Measurements from ENCODE around the gene LAMB3.

The LAMB3 gene

DNA sequence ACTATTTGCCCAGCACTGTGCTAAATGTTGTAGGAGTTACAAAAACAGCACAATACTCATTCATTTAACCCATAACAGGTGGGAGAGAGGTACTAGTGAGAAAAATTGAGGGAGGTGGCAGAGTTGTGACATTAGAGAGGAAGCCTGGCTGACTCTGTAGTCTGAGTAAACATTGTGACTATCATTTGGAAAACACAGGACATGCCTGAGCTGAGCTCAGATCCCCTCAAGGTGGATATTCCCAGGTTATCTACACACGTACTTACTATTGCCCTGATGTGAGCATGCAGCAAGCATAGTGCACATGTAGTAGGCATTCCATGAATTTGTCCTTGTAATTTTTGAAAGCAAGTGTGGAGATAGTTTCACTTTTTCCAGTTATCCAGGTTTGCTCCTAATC, 57.8 kb downstream of the LAMB3 start:
- TF ChIP-seq CTCF (conservative IDR thresholded peaks at IDR 0.05; ENCODE audit: low read length), result no peak
- no peak overlapping the region for H3K4me3 ChIP-seq (ENCODE audit: low read length)
- DNase-seq (ENCODE audit: low read depth), result no peak

- TF ChIP-seq CTCF (conservative IDR thresholded peaks at IDR 0.05; ENCODE audit: low read length), result no peak
- H3K4me3 ChIP-seq (ENCODE audit: low read length), result no peak overlapping the region
- DNase-seq (ENCODE audit: low read depth), result no peak
These were observed 58.5 kb downstream of the LAMB3 start for GRCh38 chr1:209593747-209594146.

- H3K4me3 ChIP-seq (ENCODE audit: low read length), result no peak overlapping the region
- DNase-seq (ENCODE audit: low read depth), result no peak
- TF ChIP-seq CTCF (conservative IDR thresholded peaks at IDR 0.05; ENCODE audit: low read length), result peak; percentile 56
These were observed 61.8 kb downstream of the LAMB3 start for GRCh38 chr1:209590405-209590804.

DNA sequence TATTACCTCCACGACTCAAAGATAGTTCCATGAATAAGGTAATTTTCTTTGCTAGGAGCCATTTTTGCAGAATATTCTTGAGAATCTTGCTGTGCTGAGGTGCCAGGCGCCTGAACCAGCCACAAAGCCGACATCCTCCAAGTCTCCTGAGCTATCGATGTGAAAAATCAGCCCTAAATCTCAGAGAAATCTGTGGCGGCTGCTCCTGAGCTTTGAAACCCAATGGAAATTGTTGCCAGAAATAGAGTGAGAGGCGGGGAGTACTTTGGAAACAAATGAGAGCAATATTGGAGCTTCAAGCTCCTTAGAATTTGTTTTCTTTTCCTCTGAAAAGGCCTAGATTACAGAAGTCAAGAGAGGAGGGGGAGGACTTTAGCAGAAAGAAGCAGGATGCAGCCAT, 62.4 kb downstream of the LAMB3 start:
- TF ChIP-seq CTCF (conservative IDR thresholded peaks at IDR 0.05; ENCODE audit: low read length), result no peak
- no peak overlapping the region for H3K4me3 ChIP-seq (ENCODE audit: low read length)

DNA sequence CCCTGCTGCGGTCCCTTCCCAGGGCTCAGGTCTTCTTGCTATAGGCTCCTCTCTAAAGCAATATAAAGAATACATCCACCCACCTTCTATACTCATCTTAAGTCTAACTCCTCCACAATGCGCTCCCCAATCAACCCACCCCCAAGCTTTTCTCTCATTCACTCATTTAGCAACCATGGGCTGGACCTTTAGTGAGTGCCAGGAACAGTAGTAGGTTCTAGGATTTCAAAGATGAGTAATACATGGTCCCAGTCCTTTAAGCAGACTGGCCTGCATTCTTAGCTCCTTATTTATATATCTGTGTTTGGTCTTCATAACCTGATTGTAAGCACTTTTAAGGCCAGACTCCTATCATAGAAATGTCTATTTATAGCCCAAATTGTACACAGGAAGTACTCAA, 62.8 kb downstream of the LAMB3 start:
- no peak overlapping the region for H3K4me3 ChIP-seq (ENCODE audit: low read length)
- TF ChIP-seq CTCF (conservative IDR thresholded peaks at IDR 0.05; ENCODE audit: low read length), result no peak
- no peak for DNase-seq (ENCODE audit: low read depth)

More for the DNA sequence above, 62.4 kb downstream of the LAMB3 start:
- no peak for DNase-seq (ENCODE audit: low read depth)

GRCh38 chr1:209587789-209588188, 64.4 kb downstream of the LAMB3 start:
- peak; percentile 16 for DNase-seq (ENCODE audit: low read depth)
- no peak for TF ChIP-seq CTCF (conservative IDR thresholded peaks at IDR 0.05; ENCODE audit: low read length)
- no peak overlapping the region for H3K4me3 ChIP-seq (ENCODE audit: low read length)

DNA sequence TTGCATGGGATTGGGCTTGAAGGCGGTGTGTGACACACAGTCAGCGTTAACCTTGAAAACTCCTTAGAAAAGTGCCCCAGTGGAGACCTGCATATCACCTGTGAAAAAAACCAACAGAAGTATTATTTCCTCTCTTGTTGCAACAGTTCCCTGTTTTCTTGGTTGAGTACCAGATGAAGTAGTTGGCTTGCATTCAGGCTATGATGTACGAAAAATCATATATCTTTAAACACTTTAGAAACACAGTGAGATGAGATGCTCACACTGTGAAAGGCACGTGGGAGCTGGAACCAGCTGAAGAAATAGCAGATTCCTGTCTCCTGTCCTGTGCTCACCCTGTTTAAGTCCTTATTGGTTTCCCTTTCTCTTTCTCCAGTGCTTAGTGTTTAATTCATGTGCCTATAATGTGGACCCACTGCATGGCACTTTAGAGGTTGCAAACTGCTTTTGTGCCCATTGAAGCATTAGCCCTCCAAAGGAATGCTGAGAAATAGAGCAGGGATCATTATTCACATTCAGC, 65.9 kb downstream of the LAMB3 start:
- TF ChIP-seq CTCF (conservative IDR thresholded peaks at IDR 0.05; ENCODE audit: low read length), result no peak
- no peak overlapping the region for H3K4me3 ChIP-seq (ENCODE audit: low read length)

More for the DNA sequence above, 65.9 kb downstream of the LAMB3 start:
- no peak for DNase-seq (ENCODE audit: low read depth)

Data from AG10803 (cell line).